A549 treated with Hydrocortisone at 1 μM for 4 hours (cell line): ENCODE data around the gene DOHH. TPM values are rescaled to one million over a fixed set of nuclear protein-coding genes. Genes with fewer than 3 reads are reported as not detected.

Experiments used
- total RNA-seq: library from RNA; stranded (reverse); fragments of 200-300 nt; extraction: Qiagen RNA extraction; gene quantifications from 5 replicates; pipeline ENCODE4 v1.2.3, GENCODE V29; 2022

Gene DOHH, protein sequence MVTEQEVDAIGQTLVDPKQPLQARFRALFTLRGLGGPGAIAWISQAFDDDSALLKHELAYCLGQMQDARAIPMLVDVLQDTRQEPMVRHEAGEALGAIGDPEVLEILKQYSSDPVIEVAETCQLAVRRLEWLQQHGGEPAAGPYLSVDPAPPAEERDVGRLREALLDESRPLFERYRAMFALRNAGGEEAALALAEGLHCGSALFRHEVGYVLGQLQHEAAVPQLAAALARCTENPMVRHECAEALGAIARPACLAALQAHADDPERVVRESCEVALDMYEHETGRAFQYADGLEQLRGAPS
- total RNA-seq: 13.0 to 18.6 TPM (median 17.0 TPM) in 5 replicates

GRCh38 chr19:3500429-3501101 is at the start of gene DOHH:
Gene DOHH (minus strand): TSS chr19:3500674. CDS start chr19:3496814, 3,860 bp downstream.

DNA sequence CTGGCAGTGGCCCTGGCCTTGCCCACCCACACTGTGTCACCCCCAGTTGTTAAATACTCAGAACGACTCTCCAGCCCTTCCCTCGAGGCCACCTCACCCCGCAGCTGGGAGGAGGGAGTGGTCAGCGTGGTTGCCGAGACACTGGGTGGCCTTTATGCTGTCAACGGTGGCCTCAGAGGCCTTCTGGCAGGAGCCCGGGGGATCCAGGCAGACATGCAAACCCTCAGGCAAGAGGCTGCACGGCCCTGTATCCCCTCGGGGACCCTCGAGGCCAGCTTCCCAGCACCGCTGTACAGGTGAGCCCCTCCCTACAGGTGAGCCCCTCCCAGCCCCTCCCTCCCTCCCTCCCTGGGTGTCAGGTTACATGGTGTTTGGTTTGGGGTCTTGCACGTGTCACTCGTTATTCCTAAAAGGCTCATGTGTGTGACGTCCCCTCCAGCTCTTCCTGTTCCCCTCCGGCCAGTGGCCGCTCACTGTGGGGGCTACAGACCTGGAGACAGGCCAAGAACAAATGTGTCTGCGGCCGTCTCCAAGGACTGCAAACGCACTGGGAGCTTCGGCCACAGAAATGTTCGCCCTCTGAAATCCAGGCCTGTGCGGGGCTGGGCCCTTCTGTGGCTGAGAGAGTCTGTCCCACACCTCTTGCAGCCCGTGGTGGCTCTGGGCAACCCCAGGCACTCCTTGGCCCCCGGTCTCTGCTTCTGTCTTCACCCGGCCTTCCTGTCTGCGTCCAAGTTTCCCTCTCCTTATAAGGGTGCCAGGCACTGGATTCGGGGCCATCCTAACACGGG is 38.7 kb upstream of the DOHH start, which contains the start of gene TEKTIP1:
Gene TEKTIP1 (plus strand): TSS at position 210 of the 791 bp plus-strand sequence. CDS start 4 bp downstream, at position 214.

DNA sequence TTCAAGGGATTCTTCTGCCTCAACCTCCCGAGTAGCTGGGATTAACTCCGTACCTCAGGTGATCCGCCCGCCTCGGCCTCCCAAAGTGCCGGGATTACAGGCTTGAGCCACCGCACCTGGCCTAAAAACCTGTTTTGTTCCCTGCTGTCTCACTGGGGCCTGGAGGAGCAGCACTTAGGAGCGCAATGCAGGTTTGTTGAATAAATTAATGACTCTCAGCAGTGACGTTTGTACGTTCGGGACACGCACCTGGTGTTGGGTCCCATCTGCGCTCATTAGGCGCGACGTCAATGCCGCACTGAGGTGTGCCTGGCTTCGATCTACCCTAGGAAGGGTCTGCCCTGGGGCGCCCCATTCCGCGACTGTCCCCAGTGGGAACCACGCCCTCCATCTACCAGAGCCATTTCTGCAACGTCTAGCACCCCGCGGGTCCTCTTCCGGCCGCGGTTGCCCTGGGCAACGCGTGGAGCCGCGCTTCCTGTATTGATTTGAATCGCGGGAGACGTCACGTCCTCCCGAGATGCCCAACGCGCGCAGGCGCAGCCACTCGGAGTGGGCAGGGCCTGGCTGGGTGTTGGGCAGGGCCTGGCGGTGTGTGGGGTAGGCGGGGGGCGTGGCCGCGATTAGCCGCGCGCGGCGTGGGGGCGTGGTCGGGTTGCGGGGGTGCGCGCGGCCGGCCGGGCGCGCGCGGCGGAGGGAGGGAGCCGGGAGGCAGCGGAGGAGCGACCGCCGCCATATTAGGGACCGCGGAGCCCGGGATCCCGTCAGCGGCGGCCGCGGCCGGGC is 5.3 kb upstream of the DOHH start, which contains the start of gene FZR1:
Gene FZR1 (plus strand): TSS at position 714 of the 786 bp plus-strand sequence. CDS start 16,679 bp downstream, outside the sequence.

GRCh38 chr19:3483226-3483628 is 17.2 kb downstream of the DOHH start, which contains the start of gene SMIM44:
Gene SMIM44 (minus strand): TSS chr19:3483441. CDS start chr19:3483403, 38 bp downstream.

DNA sequence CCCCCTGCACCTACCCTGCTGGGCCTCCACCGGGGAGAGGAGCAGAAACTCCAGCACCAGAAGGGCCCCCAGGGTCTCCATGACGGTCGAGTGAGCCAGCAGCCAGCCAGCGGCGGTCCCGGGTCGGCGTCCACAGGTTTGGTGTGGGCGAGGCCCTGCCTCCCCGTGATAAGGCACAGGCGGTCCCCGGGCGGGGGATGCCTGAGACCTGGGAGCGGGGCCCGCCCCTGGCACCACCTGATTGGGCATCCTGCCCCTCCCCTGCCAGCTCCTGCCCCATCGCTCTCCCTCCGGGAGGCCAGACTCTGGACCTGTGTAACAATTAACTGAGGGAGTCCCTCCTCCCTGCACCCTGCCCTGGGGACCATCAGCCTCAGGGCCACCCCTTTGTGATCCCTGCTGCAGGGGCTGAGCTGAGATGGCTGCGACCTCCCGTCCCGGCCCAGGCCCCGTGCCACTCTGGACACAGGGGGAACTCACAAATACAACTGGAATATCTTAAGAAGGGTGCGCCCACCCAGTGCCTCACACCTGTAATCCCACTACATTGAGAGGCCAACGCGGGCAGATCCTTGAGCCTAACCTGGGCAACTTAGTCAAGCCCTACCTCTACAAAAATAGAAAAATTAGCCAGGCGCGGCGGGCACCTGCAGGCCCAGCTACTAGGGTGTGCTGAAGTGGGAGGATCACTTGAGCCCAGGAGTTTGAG is 19.9 kb downstream of the DOHH start, which contains the start of gene SMIM24:
Gene SMIM24 (minus strand): TSS at position 143 of the 709 bp plus-strand sequence. CDS start 62 bp downstream, at position 81.

Other genes with a start within 250 kb of the DOHH start
- 36.4 to 53.7 TPM (median 47.0 TPM) in 5 replicates for gene NFIC, start 134.1 kb downstream of the DOHH start, total RNA-seq
- gene SMIM24, start 20.1 kb downstream of the DOHH start, total RNA-seq: 0.80 to 1.4 TPM (median 0.90 TPM) in 5 replicates
- gene SMIM44, start 17.2 kb downstream of the DOHH start, total RNA-seq: not detected in 5 replicates
- gene FZR1, start 5.6 kb upstream of the DOHH start, total RNA-seq: 27.8 to 36.3 TPM (median 34.2 TPM) in 5 replicates
- gene TEKTIP1, start 38.5 kb upstream of the DOHH start, total RNA-seq: 0.20 to 0.23 TPM in 2 of 5 replicates, not detected in the others
- 124 to 145 TPM (median 137 TPM) in 5 replicates for gene MFSD12, start 56.9 kb upstream of the DOHH start, total RNA-seq
- gene HMG20B, start 72.3 kb upstream of the DOHH start, total RNA-seq: 41.3 to 60.6 TPM (median 56.1 TPM) in 5 replicates
- gene GIPC3, start 84.8 kb upstream of the DOHH start, total RNA-seq: 0.17 to 0.32 TPM (median 0.25 TPM) in 5 replicates
- gene TBXA2R, start 106.2 kb upstream of the DOHH start, total RNA-seq: 0.86 to 1.5 TPM (median 1.0 TPM) in 5 replicates
- gene CACTIN, start 126.1 kb upstream of the DOHH start, total RNA-seq: 12.1 to 17.4 TPM (median 17.0 TPM) in 5 replicates
- gene PIP5K1C, start 199.8 kb upstream of the DOHH start, total RNA-seq: 11.1 to 13.1 TPM (median 11.9 TPM) in 5 replicates
- gene TJP3, start 207.7 kb upstream of the DOHH start, total RNA-seq: 0.39 to 0.69 TPM (median 0.56 TPM) in 5 replicates